Measurements from ENCODE around the gene OR5T2. TPM values are rescaled to one million over a fixed set of nuclear protein-coding genes. Genes with fewer than 3 reads are reported as not detected.

Gene OR5T2
- total RNA-seq, 3 donors from 2014 or later (not counting 1 experiment from before 2014, with no cell fraction given) = not detected

- H3K27ac Mint-ChIP-seq = no peak overlapping the region
- intact Hi-C loops (cut with micrococcal nuclease) = no loop called here
- H3K4me3 Mint-ChIP-seq = no peak overlapping the region
- H3K27me3 ChIP-seq (ENCODE audit: control insufficient read depth, insufficient read depth, low read length) = no peaks in the 10 kb centered on the region
- peaks cover 6% of the 10 kb centered on the region for H3K9me3 ChIP-seq (ENCODE audit: control insufficient read depth, insufficient read depth, low read length)
- H3K27me3 Mint-ChIP-seq (ENCODE audit: low read depth in 2 of 2) = no peaks in the 10 kb centered on the region
- DNase-seq = no peak
- H3K4me1 ChIP-seq (ENCODE audit: control insufficient read depth, insufficient read depth, low read length) = no peaks in the 10 kb centered on the region
- 85% methylated on average over 1 of the region's 2 CpGs for WGBS (ENCODE audit: insufficient coverage)
- H3K27ac ChIP-seq (ENCODE audit: low read length) = no peak overlapping the region
- H3K9me3 Mint-ChIP-seq = peaks cover 20 to 23% of the 10 kb centered on the region in 2 donors
- TF ChIP-seq CTCF (IDR thresholded peaks at IDR 0.05) = no peak
- H3K4me1 Mint-ChIP-seq = no peaks in the 10 kb centered on the region
- H3K36me3 Mint-ChIP-seq = peaks cover 39% of the 10 kb centered on the region
- no peaks in the 10 kb centered on the region for H3K36me3 ChIP-seq (ENCODE audit: control insufficient read depth, insufficient read depth, low read length)
- ATAC-seq = no peak
- H3K4me3 ChIP-seq (ENCODE audit: low read length) = no peak overlapping the region
Observed at GRCh38 chr11:56214537-56214936, 19.5 kb downstream of the OR5T2 start.

- Histone ChIP-seq H3K9me3 (ENCODE audit: control insufficient read depth, insufficient read depth, low read length) (peaks cover 9% of the 10 kb centered on the region), H3K36me3 (ENCODE audit: control insufficient read depth, insufficient read depth, low read length) (no peaks in the 10 kb centered on the region), H3K4me3 (ENCODE audit: low read length) (no peak overlapping the region), H3K4me1 (ENCODE audit: control insufficient read depth, insufficient read depth, low read length) (no peaks in the 10 kb centered on the region), H3K27me3 (ENCODE audit: control insufficient read depth, insufficient read depth, low read length) (no peaks in the 10 kb centered on the region), H3K27ac (ENCODE audit: low read length) (no peak overlapping the region)
- Mint-ChIP-seq H3K36me3 (peaks cover 24% of the 10 kb centered on the region), H3K27ac (no peak overlapping the region), H3K9me3 (peaks cover 13 to 24% of the 10 kb centered on the region in 2 donors), H3K4me3 (no peak overlapping the region), H3K4me1 (no peaks in the 10 kb centered on the region), H3K27me3 (ENCODE audit: low read depth in 2 of 2) (no peaks in the 10 kb centered on the region)
- ATAC-seq (no peak), DNase-seq (no peak)
- 60% methylated on average over 1 of the region's 1 CpG for WGBS (ENCODE audit: insufficient coverage)
- intact Hi-C loops (cut with micrococcal nuclease) = no loop called here
- TF ChIP-seq CTCF (IDR thresholded peaks at IDR 0.05) = no peak
Observed at GRCh38 chr11:56207790-56208189, 26.3 kb downstream of the OR5T2 start.

GRCh38 chr11:56197367-56197766 lies 36.7 kb downstream of the OR5T2 start:
- Histone ChIP-seq H3K27me3 (ENCODE audit: control insufficient read depth, insufficient read depth, low read length) (no peaks in the 10 kb centered on the region), H3K27ac (ENCODE audit: low read length) (no peak overlapping the region), H3K9me3 (ENCODE audit: control insufficient read depth, insufficient read depth, low read length) (no peaks in the 10 kb centered on the region), H3K4me1 (ENCODE audit: control insufficient read depth, insufficient read depth, low read length) (no peaks in the 10 kb centered on the region), H3K4me3 (ENCODE audit: low read length) (no peak overlapping the region), H3K36me3 (ENCODE audit: control insufficient read depth, insufficient read depth, low read length) (no peaks in the 10 kb centered on the region)
- ATAC-seq (no peak), DNase-seq (no peak)
- H3K27ac Mint-ChIP-seq = no peak overlapping the region
- no peaks in the 10 kb centered on the region for H3K27me3 Mint-ChIP-seq (ENCODE audit: low read depth in 2 of 2)
- H3K4me1 Mint-ChIP-seq = no peaks in the 10 kb centered on the region
- peaks cover 14% of the 10 kb centered on the region for H3K36me3 Mint-ChIP-seq
- no peak for TF ChIP-seq CTCF (IDR thresholded peaks at IDR 0.05)
- no CpG with 5 or more reads among the region's 2 CpGs for WGBS (ENCODE audit: insufficient coverage)
- H3K9me3 Mint-ChIP-seq = peaks cover 13 to 21% of the 10 kb centered on the region in 2 donors
- intact Hi-C loops (cut with micrococcal nuclease) = no loop called here
- no peak overlapping the region for H3K4me3 Mint-ChIP-seq

- Histone ChIP-seq H3K9me3 (ENCODE audit: control insufficient read depth, insufficient read depth, low read length) (no peaks in the 10 kb centered on the region), H3K27ac (ENCODE audit: low read length) (no peak overlapping the region), H3K4me3 (ENCODE audit: low read length) (no peak overlapping the region), H3K27me3 (ENCODE audit: control insufficient read depth, insufficient read depth, low read length) (no peaks in the 10 kb centered on the region), H3K4me1 (ENCODE audit: control insufficient read depth, insufficient read depth, low read length) (no peaks in the 10 kb centered on the region), H3K36me3 (ENCODE audit: control insufficient read depth, insufficient read depth, low read length) (no peaks in the 10 kb centered on the region)
- H3K9me3 Mint-ChIP-seq = peaks cover 13 to 19% of the 10 kb centered on the region in 2 donors
- H3K4me3 Mint-ChIP-seq = no peak overlapping the region
- no peak overlapping the region for H3K27ac Mint-ChIP-seq
- intact Hi-C loops (cut with micrococcal nuclease) = no loop called here
- no peaks in the 10 kb centered on the region for H3K27me3 Mint-ChIP-seq (ENCODE audit: low read depth in 2 of 2)
- DNase-seq = no peak
- TF ChIP-seq CTCF (IDR thresholded peaks at IDR 0.05) = no peak
- H3K36me3 Mint-ChIP-seq = peaks cover 14% of the 10 kb centered on the region
- no peak for ATAC-seq
- WGBS (ENCODE audit: insufficient coverage) = 75% methylated on average over 2 of the region's 3 CpGs
- no peaks in the 10 kb centered on the region for H3K4me1 Mint-ChIP-seq
Observed at GRCh38 chr11:56196705-56197104, 37.4 kb downstream of the OR5T2 start.

All from natural killer cell (primary cell).